GM18907 (cell line): ENCODE data around the gene NECTIN4.
"Not testable (repeated sequence)": the region's sequence is repeated elsewhere in the genome, so short reads cannot be mapped to it uniquely, and the experiment has no call there.

Source experiments
- ATAC-seq: cut with Tn5 transposase; IDR thresholded peaks from one replicate; pipeline ENCODE4 v1.9.1; 2021; ENCODE audit warnings: mild to moderate bottlenecking, moderate library complexity; ENCODE audit not compliant: unreplicated experiment

The NECTIN4 gene

GRCh38 chr1:161089251-161089924 lies at the start of gene NECTIN4:
Gene NECTIN4 (minus strand): TSS chr1:161089558. CDS start chr1:161089296, 262 bp downstream.
- ATAC-seq = no peak

- no peak for ATAC-seq
Measured at GRCh38 chr1:161138431-161138830, 49.1 kb upstream of the NECTIN4 start.

- ATAC-seq = no peak
Measured at GRCh38 chr1:161137881-161138280, 48.5 kb upstream of the NECTIN4 start.

- peak; percentile 14 for ATAC-seq
Measured at GRCh38 chr1:161133220-161133740, 43.9 kb upstream of the NECTIN4 start.

GRCh38 chr1:161132410-161133219 lies 43.3 kb upstream of the NECTIN4 start, which contains the start of gene DEDD:
Gene DEDD (minus strand): TSS chr1:161132667. CDS start chr1:161124462, 8,205 bp downstream.
- ATAC-seq = peak; percentile 95

- no peak for ATAC-seq
Measured at GRCh38 chr1:161131523-161132409, 42.4 kb upstream of the NECTIN4 start.

- ATAC-seq = no peak
Measured at GRCh38 chr1:161130266-161130665, 40.9 kb upstream of the NECTIN4 start.

GRCh38 chr1:161128591-161129420 lies 39.4 kb upstream of the NECTIN4 start:
- no peak for ATAC-seq

- no peak for ATAC-seq
Measured at GRCh38 chr1:161127649-161128048, 38.3 kb upstream of the NECTIN4 start.

GRCh38 chr1:161122967-161123366 lies 33.6 kb upstream of the NECTIN4 start:
- ATAC-seq = no peak

- no peak for ATAC-seq
Measured at GRCh38 chr1:161121834-161122233, 32.5 kb upstream of the NECTIN4 start.

GRCh38 chr1:161121042-161121650 lies 31.8 kb upstream of the NECTIN4 start:
- no peak for ATAC-seq

- ATAC-seq = peak; percentile 50
Measured at GRCh38 chr1:161119092-161119903, 29.9 kb upstream of the NECTIN4 start.

GRCh38 chr1:161117759-161118581 lies 28.6 kb upstream of the NECTIN4 start, which contains the start of the genes NIT1 and PFDN2:
Gene NIT1 (plus strand): TSS chr1:161118105. CDS start chr1:161118177, 72 bp downstream.
Gene PFDN2 (minus strand): TSS chr1:161118037. CDS start chr1:161118026, 11 bp downstream.
- ATAC-seq = peak; percentile 80

- ATAC-seq = not testable (repeated sequence)
Measured at GRCh38 chr1:161115961-161116360, 26.6 kb upstream of the NECTIN4 start.

GRCh38 chr1:161115132-161115711 lies 25.9 kb upstream of the NECTIN4 start:
- no peak for ATAC-seq

GRCh38 chr1:161114556-161114955 lies 25.2 kb upstream of the NECTIN4 start:
- ATAC-seq = no peak
